Forelimb muscle (tissue), 1 donor: ENCODE data around the gene PRMT5. TPM values are rescaled to one million over a fixed set of nuclear protein-coding genes. Genes with fewer than 3 reads are reported as not detected.

Experiments used
- DNase-seq: peaks from one replicate; pipeline ENCODE4 v3.0.0-alpha.2; 2013; ENCODE audit warnings: low read depth
- polyA plus RNA-seq: library from polyadenylated mRNA; unstranded; fragments of 120-200 nt; gene quantifications from one replicate; pipeline ENCODE4 v1.2.1, GENCODE V29; 2013; ENCODE audit not compliant: insufficient read length

The PRMT5 gene
- polyA plus RNA-seq, 1 donor = 61.0 TPM

DNA sequence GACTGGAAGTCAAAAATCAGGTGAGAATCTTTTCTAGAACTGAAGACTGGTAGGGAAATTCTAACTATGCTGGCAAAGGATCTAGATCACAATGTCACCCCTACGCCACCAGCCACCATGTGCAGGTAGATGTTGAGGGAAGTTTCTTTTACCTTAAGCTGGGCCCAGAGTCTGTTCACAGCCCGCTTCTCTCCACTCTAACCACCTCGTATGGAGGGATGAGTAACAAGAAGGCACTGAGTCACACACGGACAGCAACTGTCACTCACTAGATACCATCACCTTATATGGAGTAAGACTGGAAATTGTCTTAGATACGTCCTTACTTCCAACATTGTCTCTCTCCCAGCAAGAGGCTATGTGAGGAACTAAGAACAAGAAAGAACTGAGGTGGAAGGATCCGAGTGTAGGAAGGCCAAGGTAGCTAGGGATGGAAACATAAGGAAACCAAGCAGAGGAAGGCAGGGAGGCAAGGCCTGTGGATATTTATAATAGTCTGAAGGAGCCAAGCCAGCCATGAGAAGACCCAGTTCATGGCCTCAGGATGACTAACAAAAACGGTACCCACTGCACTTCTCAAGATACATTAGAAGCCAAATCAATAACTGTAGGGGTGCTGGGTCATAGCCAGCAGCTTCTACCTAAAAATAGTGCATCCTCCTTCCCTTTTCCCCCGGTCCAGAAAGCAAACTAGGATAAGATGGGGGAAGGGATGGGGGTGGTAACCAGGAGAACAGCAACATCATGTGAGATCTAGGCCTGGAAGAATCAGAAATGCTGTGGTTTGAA, 30.7 kb downstream of the PRMT5 start:
- no peak for DNase-seq

DNA sequence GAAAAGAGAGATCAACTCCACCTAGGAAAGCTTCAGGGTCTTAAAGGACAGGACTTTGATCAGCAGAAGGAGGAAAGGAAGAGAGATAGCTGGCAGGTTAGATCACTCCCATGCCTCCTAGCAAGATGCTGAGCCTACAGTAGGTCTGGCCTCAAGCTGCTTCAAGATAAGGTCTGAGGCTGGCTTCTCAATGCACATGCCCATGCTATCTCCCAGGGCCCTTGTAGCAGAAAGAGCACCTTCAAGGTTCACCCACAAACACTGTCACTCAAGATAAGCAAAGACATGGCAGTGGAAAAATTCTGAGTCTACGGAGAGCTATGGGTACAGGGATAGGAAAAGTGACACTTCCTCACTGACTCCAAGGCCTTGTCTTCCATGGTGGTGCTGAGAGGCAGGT, 31.8 kb downstream of the PRMT5 start:
- no peak for DNase-seq

DNA sequence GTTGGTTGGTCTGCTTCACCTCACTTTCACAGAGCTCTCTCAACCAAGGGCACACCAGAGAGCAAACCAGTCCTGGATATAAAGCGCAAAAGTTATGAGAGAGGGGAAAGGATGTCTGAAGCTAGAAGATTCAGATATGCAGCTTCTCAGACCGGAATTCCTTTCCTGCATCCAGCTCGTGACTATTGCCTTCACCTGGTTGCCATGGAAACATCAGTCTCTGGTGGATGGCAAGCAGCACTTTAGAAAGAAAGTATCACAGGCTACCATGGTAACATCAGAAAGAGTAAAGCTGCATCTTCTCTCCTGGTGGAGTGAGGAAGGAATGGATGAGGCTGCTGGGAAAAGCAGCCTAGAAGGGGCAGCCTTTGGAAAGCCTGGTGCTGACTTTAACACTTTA, 32.4 kb downstream of the PRMT5 start:
- no peak for DNase-seq

DNA sequence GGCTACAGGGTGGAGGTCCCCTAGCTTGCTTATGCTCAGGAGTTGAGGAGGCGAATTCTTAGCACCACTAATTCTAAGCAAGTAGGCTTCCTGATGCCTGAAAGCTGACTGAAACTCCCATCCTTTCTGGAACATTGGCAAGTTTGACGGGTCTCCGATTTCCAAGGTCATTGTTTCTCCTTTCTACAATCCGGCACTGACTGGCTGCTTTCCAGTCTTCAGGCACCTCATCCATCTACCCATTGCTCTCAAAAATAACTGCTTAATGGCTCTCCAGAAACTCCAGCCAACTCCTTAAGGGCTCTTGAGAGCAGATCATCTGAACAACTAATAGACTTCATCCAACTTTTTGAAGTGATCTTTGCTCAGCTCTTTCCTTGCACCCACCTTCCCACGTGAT, 32.8 kb downstream of the PRMT5 start:
- DNase-seq = no peak

DNA sequence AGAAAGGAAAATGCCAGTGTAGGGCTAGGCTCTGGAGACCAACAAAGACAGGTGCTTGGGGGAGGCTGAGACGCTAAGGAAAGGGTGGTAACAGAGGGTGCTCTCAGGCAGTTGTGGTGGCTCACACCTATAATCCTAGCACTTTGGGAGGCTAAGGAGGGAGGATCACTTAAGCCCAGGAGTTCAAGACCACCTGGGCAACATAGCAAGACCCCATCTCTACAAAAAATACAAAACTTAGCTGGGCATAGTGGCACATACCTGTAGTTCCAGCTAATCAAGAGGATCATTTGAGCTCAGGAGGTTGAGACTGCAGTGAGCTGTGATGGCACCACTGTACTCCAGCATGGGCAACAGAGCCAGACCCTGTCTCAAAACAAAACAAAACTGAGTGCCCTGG, 33.8 kb downstream of the PRMT5 start:
- DNase-seq = no peak

DNA sequence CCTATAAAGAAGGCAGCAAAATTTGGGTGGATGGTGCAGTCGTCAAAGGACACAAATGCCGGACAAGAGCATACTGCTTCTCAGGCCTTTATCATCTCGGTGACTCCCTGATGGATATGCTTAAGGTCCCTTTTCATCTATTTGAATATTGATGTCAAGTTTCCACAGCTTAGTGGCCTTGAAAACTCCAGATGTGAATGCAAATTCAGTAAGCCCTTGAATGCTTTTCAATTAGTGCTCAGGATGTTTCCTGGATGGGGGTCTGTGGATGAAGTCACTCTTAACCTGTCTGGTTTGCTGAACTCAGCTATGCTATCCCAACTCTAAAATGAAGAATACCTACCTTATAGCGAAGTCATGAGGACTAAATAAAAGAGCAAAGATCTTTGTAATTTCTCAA, 35.5 kb downstream of the PRMT5 start:
- no peak for DNase-seq

DNA sequence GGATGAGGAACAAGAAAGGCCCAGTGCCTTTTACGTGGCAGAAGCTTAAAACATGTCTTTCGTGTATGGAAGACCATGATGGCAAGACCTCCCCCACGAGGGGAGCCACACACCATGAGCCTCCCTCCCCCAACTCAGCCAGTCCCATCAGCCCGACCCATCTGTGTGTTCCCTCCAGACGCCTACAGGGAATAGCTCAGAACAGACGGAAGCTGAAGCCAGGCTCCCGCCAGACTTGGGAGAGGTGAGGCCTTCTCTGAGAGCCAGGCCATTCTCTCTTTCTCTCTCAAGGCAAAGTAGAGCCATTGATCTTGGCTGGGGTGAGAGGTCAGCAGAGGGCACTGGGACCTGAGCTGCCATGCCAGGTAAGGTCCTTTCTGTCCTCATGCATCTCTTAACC, 36.7 kb downstream of the PRMT5 start:
- no peak for DNase-seq

DNA sequence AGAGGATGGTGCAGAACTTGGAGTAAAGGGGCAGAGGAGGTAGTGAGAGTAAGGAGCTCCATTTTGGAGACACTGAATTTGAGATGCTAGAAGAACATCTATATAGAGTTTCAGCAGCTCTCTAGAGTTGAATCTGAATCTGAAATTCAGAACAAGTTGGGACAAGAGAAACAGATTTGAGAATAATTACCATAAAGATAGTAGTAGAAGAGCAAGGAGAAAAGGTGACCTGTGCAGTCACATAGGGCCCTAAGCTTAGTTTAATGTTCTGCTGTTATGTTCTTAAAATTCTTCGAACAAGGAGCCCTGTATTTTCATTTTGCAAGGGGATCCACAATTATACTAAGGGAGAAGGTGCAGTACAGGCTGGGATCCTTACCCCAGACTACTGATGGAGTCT, 38.8 kb downstream of the PRMT5 start:
- DNase-seq = no peak

DNA sequence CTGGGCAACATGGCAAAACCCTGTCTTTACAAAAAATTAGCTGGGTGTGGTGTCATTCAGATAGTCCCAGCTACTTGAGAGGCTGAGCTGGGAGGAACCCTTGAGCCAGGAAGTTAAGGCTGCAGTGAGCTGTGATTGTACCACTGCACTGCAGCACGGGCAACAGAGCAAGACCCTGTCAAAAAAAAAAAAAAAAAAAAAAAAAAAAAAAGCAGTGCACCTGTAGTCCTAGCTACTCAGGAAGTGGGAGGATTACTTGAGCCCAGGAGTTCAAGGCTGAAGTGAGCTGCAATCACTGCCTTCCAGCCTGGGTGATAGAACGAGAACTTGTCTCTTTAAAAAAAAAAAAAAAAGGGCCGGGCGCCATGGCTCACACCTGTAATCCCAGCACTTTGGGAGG, 40.5 kb downstream of the PRMT5 start:
- DNase-seq = no peak

DNA sequence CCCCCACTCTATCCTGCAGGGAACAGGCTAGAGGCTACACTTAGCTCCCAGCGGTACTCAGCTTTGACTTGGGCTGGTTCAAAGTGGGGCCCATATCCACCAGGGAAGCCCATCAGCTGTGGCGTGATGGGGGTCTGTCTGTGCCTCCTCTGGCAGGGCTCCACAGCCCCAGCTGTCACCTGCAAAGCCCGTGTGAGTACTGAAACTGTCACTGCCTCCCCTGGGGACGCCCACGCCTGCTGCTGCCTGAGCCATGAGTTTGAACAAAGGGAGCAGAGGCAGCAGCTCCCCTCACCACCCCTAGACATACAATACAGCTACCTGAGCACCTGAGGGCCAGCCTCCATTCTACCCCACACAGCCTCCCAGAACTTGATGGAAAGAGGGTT, 41.2 kb downstream of the PRMT5 start:
- DNase-seq = no peak

DNA sequence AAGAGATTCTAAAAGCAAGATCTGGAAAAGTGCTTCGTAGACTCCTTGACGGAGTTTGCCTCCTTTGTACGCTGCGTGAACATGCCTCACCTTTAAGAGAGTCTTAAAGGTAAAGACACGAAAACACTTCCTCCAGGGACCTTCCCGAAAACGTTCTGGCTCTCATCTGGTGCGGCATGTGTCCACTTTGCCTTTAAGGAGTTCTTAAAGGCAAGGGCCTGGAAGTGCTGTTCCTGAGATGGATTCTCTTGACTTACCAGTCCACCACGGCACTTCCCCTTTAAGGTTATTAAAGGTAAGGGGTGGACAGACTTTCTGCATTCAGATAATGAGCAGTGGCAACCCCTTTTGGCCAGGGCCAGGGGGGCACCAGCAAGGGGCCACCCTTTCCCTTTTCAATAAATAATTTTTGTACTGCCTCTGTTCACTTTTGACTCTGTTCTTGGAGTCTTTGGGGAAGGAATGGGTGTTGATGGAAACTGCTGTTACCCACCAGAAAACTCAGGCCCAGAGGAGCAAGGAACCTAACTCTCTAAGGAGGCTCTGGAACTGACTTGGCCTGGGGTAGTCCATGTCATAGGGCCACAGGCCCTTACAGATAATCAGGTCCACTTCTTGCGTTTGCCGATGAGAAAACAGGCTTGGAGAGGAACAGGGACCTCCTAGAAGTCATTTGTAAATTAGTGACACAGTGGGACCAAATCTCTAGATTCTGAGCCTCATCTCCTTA, 41.8 kb downstream of the PRMT5 start:
- no peak for DNase-seq

DNA sequence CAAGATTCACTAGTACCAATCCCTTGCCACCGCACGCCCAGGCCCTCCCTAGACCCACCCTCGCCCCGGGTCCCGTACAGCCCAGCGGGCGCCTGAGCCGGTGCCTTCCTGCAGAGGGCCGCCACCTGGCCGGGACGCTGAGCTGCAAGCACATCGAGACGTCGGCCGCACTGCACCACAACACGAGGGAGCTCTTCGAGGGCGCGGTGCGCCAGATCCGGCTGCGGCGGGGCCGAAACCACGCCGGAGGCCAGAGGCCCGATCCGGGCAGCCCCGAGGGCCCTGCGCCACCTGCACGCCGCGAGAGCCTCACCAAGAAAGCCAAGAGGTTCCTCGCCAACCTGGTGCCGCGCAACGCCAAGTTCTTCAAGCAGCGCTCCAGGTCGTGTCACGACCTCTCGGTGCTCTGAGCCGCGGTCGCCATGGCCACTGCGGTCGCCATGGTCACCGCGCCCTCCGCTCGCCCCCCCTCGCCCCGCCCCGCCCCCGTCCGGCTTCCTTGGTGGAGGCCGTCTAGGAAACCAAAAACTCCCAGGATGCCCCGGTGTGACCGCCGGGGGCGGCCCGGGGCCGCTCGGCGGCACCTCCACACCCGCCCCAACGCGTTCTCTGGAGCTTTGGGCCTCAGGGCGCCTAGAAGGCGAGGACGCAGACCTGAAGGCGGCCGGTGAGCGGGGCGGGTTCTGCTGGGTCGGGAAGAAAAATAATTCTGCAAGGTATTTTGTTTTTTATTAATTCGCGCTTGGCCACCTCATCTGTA, 42.5 kb downstream of the PRMT5 start:
- no peak for DNase-seq

DNA sequence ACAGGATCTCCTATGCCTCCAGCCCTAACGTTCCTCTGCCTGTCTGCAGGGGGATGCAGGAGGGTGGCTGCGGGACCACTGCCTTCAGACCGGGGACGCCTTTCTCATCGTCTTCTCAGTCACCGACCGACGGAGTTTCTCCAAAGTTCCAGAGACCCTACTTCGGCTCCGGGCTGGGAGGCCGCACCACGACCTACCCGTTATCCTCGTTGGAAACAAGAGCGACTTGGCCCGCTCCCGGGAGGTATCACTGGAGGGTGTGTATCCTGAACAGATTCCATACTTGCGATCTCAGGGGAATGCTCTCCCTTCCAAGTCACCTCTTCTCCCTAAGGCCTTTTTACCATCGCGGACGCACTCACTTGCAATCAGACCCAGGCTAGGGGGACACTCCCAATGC, 43.2 kb downstream of the PRMT5 start:
- DNase-seq = no peak

DNA sequence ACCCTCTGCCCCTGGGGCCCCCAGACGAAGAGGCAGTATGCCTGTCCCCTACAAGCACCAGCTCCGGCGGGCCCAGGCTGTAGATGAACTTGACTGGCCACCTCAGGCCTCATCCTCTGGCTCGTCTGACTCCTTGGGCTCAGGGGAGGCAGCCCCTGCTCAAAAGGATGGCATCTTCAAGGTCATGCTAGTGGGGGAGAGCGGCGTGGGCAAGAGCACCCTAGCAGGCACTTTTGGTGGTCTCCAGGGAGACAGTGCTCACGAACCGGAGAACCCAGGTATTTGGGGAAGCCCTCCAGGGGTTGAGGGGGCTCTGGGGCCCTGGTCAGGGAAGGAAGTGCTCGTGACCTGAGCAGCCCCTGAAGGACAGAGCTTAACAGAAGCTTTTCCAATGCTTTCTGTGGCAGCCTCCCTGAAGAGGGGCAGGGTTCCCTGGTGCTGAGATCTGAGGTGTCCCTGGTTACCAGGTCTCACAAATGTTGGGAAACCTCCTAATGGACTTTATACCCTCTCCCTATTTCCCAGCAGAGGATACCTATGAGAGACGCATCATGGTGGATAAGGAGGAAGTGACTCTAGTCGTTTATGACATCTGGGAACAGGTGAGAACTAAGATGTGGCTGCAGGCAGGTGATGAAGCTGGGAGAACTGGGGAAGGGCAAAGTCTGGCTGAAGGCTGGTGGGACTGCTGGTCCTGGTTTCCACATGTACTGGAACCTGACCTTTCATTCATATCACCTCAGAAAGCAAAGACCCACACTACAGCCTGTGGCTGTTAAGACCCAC, 44.2 kb downstream of the PRMT5 start:
- DNase-seq = no peak

DNA sequence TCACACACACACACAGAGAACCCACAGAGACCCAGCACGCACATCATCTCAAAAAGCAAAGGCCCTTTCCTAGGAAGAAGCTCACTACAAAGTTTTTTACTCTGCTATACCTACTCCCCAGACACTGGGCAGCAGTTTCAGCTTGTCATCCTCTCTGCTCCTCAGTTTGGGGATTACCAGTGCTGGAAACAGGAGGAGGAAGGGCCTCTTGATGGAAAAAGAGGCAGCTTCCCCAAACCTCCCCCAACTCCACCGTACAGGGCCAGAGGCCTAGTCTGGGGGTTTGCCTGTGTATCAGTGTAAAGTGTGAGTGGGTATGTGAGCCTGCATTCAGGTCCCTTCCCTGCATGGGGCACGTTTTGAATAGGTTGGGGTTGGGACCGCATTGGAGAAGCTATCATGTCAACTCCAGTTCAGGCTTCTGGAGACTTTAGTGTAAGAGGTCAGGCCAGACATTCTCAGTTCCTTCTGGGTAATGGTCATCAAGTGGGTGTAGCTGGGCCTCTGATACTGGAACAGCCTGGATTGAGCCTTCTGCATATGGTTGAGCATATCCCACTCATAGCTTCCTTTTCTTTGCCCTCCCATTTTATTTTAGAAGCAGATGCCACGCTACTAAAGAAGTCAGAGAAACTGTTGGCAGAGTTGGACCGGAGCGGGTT, 45.0 kb downstream of the PRMT5 start:
- DNase-seq = no peak

DNA sequence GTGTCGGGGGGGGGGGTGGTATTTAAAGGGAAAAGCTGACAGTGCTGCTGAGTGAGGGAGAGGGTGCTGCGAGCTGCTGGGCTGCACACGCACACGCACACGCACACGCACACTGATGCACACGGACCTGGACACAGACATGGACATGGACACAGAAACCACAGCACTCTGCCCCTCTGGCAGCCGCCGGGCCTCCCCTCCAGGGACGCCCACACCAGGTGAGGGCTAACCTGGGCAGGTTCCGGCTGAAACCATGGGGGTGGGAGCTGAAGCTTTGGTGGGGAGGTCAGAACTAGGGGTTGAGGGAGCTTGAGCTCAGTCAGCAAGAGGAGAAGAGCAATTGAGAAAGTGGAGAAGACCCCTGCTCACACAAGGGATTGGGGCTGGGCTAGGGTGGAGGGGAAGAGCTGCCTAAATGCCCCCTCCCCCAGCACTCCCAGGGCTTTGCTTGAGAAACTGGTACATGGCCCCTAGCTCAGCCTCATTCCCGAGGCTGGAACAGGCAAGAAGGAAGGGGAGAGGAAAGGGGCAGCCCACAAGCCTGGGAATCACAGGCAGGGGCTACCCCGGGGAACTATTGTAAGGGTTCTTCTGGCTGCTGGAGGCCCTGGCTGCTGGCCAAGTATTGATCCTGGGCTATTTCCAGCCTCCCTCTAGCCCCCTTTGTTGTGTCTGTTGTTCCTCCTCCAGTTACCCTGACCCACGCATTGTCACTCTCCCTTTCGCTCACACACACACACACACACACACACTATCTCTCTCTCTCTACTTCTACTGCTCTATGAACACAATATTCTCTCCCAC, 45.8 kb downstream of the PRMT5 start, which contains the start of gene REM2:
REM2 (plus strand) TSS at position 50 of the 804 bp plus-strand sequence; CDS start at position 116, 66 bp downstream.
- no peak for DNase-seq

DNA sequence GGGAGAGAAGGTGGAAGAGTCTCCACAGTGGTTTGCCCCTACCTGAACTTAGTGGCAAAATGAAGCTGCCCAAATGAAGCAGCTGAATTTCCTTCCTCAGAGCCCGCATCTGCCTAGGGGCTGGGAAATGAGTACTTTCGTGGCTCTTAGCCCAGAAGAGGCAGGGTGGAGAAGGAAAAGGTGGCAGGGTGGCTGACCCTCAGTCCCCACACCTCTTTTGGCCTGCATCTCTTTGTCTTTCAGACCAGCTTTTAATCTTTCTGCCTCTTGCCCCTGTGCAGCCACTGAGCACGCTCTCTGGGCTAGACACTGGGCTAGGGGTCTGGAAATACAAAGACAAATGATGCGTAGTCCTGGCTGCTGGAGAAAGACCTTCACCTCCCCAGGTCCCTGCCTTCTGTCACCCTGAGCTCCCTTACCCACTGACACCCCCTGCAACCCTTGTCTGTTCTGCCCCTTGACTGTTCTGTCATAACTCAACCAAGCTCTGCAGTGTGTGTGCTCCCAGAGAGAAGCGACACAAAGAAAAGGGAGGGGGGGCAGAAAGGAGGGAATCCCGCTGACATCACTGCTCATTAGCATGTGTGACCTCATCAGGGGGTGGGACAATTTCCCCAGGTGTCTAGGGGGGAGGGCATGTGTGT, 46.5 kb downstream of the PRMT5 start:
- no peak for DNase-seq

DNA sequence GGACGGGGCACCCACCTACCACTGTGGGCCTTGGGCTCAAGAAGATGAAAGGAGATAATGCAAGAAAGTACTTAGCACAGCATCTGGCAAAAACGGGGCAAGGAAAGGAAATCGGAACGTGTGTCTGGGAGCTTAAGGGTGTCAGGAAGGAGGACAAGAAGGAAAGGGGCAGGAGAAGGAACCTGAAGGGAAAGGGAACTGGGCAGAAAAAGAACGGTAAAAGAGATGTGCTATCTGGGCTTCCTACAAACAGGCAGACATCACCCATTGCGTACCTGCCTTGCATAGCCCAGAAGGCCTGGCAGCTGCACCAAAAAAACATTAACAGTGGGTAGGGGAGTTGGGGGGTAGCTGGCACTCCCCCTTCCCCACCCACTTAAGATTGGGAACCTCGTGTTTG, 47.1 kb downstream of the PRMT5 start:
- no peak for DNase-seq

DNA sequence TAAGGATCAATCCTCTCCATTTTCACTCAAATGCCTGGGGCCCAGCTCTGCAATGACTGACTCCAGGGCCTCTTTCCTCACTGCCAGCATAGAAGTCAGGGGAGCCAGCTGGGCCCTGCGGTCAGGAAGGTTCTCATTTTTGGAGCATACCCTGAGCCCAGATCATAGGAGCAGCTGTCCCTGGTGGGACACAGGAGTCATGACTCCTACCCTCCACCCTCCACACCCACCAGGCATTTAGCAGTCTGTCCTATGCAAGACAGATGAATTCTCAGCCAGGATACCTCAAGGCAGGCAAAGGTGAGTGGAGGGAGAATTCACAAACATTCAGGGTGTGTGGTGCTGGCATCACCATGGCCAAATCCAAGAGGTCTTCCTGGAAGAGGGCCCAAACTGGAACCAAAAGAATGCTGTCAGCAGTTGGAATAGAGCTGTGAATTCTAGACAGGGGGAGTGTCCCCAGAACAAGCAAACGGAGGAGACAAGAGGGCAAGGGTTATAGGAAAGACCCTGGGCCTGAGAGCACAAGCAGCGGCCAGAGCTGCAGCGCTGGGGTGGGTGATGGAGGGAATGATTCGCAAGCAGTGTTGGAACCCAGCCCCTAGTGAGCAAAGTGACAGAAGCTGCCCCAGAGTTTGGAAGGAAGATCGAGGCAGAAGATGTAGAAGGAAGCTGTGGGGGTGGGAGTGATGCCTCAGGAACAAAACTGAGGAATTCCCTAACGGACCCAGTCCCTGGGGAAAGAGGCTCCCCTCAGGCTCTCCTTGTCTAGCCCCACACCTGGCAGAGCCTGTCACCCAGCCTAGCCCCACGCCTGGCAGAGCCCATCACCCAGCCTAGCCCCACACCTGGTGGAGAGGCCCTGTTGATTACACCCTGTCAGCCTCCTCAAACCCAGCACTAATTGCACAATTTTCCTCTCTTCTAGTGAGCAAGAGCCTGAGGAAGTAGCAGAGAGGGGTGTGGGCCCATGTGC, 50.6 kb downstream of the PRMT5 start:
- no peak for DNase-seq
